ENCODE measurements around the gene REEP2. TPM values are rescaled to one million over a fixed set of nuclear protein-coding genes. Genes with fewer than 3 reads are reported as not detected.
"Not testable (repeated sequence)": the region's sequence is repeated elsewhere in the genome, so short reads cannot be mapped to it uniquely, and the experiment has no call there.

The REEP2 gene
- 232 TPM for total RNA-seq (ENCODE audit: unreplicated experiment)
- long read RNA-seq, transcript REEP2-201 (8 exons, 2,099 nt) = minor isoform, 32 of 173 reads
- long read RNA-seq, transcript REEP2-202 (8 exons, 2,170 nt) = major isoform, 103 of 173 reads
- long read RNA-seq, partial matches to known transcripts = 9 of 173 reads
- long read RNA-seq, other reads (novel, unspliced or antisense) = 26 of 173 reads

- Mint-ChIP-seq H3K27me3 (ENCODE audit: unreplicated experiment) (peaks cover 8% of the 10 kb centered on the region), H3K4me1 (ENCODE audit: low read depth, unreplicated experiment) (peaks cover 6% of the 10 kb centered on the region), H3K9me3 (ENCODE audit: unreplicated experiment) (peaks cover 7% of the 10 kb centered on the region), H3K36me3 (ENCODE audit: unreplicated experiment) (peaks cover 5% of the 10 kb centered on the region), H3K4me3 (ENCODE audit: unreplicated experiment) (peak within 1 kb of the TSS; percentile 96), H3K27ac (ENCODE audit: unreplicated experiment) (peak within 1 kb of the TSS; percentile 96)
- TF ChIP-seq, protein P1, sequence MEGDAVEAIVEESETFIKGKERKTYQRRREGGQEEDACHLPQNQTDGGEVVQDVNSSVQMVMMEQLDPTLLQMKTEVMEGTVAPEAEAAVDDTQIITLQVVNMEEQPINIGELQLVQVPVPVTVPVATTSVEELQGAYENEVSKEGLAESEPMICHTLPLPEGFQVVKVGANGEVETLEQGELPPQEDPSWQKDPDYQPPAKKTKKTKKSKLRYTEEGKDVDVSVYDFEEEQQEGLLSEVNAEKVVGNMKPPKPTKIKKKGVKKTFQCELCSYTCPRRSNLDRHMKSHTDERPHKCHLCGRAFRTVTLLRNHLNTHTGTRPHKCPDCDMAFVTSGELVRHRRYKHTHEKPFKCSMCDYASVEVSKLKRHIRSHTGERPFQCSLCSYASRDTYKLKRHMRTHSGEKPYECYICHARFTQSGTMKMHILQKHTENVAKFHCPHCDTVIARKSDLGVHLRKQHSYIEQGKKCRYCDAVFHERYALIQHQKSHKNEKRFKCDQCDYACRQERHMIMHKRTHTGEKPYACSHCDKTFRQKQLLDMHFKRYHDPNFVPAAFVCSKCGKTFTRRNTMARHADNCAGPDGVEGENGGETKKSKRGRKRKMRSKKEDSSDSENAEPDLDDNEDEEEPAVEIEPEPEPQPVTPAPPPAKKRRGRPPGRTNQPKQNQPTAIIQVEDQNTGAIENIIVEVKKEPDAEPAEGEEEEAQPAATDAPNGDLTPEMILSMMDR (IDR thresholded peaks at IDR 0.05; ENCODE audit: partially characterized antibody, unreplicated experiment) = no peak
- peak; percentile 85 for DNase-seq
Observed at GRCh38 chr5:138438724-138439476, at the start of gene REEP2. Gene REEP2 (plus strand): TSS chr5:138439057. CDS start chr5:138439209, 152 bp downstream.

DNA sequence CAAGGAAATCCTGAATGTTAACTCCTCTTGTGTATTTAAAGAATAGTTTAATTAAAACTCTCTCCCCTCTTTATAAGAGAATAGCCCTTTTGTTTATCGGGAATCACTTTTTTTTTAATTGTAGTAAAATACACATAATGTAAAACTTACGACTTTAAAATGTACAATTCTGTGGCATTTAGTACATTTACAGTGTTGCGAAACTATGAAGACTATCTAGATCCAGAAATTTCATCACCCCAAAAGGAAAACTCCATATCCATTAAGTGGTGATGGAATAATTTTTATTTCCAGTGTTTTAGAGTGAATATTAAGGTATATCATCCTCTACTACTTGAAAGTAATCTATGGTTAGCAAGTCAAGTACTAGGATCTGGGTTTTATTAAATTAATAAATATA is 49.5 kb upstream of the REEP2 start:
- TF ChIP-seq, protein P1 (IDR thresholded peaks at IDR 0.05; ENCODE audit: partially characterized antibody, unreplicated experiment) = no peak
- no peak for DNase-seq
- H3K4me1 Mint-ChIP-seq (ENCODE audit: low read depth, unreplicated experiment) = no peaks in the 10 kb centered on the region
- peaks cover 2% of the 10 kb centered on the region for H3K36me3 Mint-ChIP-seq (ENCODE audit: unreplicated experiment)
- no peaks in the 10 kb centered on the region for H3K27me3 Mint-ChIP-seq (ENCODE audit: unreplicated experiment)
- no peak overlapping the region for H3K27ac Mint-ChIP-seq (ENCODE audit: unreplicated experiment)
- no peaks in the 10 kb centered on the region for H3K9me3 Mint-ChIP-seq (ENCODE audit: unreplicated experiment)
- no peak overlapping the region for H3K4me3 Mint-ChIP-seq (ENCODE audit: unreplicated experiment)

GRCh38 chr5:138389911-138390310 is 48.9 kb upstream of the REEP2 start:
- H3K4me3 Mint-ChIP-seq (ENCODE audit: unreplicated experiment); H3K36me3 Mint-ChIP-seq (ENCODE audit: unreplicated experiment); H3K27ac Mint-ChIP-seq (ENCODE audit: unreplicated experiment); H3K4me1 Mint-ChIP-seq (ENCODE audit: low read depth, unreplicated experiment); H3K27me3 Mint-ChIP-seq (ENCODE audit: unreplicated experiment); DNase-seq; H3K9me3 Mint-ChIP-seq (ENCODE audit: unreplicated experiment): not testable (repeated sequence)

DNA sequence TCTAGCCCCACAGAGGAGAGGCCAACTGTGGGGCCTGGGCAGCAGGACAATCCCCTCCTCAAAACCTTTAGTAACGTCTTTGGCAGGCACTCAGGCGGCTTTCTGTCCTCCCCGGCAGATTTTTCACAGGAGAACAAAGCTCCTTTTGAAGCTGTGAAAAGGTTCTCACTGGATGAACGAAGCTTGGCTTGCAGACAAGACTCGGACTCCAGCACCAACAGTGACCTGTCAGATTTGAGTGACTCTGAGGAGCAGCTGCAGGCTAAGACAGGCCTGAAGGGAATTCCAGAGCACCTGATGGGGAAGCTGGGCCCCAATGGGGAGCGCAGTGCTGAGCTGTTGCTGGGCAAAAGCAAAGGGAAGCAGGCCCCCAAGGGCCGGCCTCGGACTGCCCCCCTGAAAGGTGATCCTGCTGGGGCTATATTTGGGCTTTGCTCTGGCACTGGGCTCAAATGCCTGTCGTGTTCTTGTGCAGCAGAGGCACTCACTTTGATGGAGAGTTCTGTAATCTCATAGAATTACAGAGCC is 46.9 kb upstream of the REEP2 start:
- H3K27ac Mint-ChIP-seq (ENCODE audit: unreplicated experiment) = no peak overlapping the region
- TF ChIP-seq, protein P1 (IDR thresholded peaks at IDR 0.05; ENCODE audit: partially characterized antibody, unreplicated experiment) = no peak
- DNase-seq = no peak
- H3K4me3 Mint-ChIP-seq (ENCODE audit: unreplicated experiment) = no peak overlapping the region
- H3K9me3 Mint-ChIP-seq (ENCODE audit: unreplicated experiment) = no peaks in the 10 kb centered on the region
- H3K27me3 Mint-ChIP-seq (ENCODE audit: unreplicated experiment) = no peaks in the 10 kb centered on the region
- H3K36me3 Mint-ChIP-seq (ENCODE audit: unreplicated experiment) = peaks cover 3% of the 10 kb centered on the region
- H3K4me1 Mint-ChIP-seq (ENCODE audit: low read depth, unreplicated experiment) = no peaks in the 10 kb centered on the region

DNA sequence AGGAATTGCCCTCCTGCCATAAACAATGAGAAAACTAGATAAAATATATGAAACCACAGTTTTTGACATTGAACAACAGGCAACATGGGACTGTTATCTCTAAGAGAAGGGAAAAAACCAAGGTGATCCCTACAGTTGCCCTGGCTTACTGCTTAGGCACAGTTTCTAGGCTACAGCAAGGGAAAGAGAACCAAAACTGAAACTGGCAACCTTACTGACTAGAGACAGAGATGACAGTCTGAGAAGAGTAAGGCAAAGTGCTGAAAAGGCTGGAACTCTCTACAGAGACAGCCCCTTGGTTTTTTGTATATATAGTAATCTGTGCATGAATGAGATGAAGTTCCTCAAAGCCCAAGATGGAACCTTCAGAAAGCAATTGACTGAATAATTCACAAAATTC is 36.2 kb upstream of the REEP2 start:
- Mint-ChIP-seq H3K27me3 (ENCODE audit: unreplicated experiment) (no peaks in the 10 kb centered on the region), H3K36me3 (ENCODE audit: unreplicated experiment) (peaks cover 3% of the 10 kb centered on the region), H3K9me3 (ENCODE audit: unreplicated experiment) (peaks cover 4% of the 10 kb centered on the region), H3K4me3 (ENCODE audit: unreplicated experiment) (no peak overlapping the region), H3K27ac (ENCODE audit: unreplicated experiment) (no peak overlapping the region), H3K4me1 (ENCODE audit: low read depth, unreplicated experiment) (peaks cover 5% of the 10 kb centered on the region)
- TF ChIP-seq, protein P1 (IDR thresholded peaks at IDR 0.05; ENCODE audit: partially characterized antibody, unreplicated experiment) = no peak
- DNase-seq = no peak
